HepG2 (cell line): Measurements from ENCODE around the gene SAPCD1. TPM values are rescaled to one million over a fixed set of nuclear protein-coding genes. Genes with fewer than 3 reads are reported as not detected.

Source experiments
- BCL6 ChIP-seq: IDR thresholded peaks from 2 replicates; pipeline ENCODE4 v1.6.1; 2016; ENCODE audit warnings: missing genetic modification reagents, missing compliant biosample characterization
- FOXA1 ChIP-seq, 2 experiments: fragments of 450-650 bp in 1 of 2; sonication (generic) in 1 of 2; formaldehyde crosslinking in 1 of 2; IDR thresholded peaks; 2 replicates each; pipeline versions ENCODE4 v1.4.0 to v1.6.1; 2016 to 2020; ENCODE audit warnings: missing genetic modification reagents in 1 of 2
- GABPA ChIP-seq, 2 experiments: IDR thresholded peaks; 2 replicates each; pipeline ENCODE4 v1.6.1; 2011 to 2016; ENCODE audit warnings: low read depth in 2 of 2, low read length in 1 of 2, missing biosample characterization in 1 of 2, missing genetic modification characterization in 1 of 2
- IRF2 ChIP-seq: IDR thresholded peaks from 2 replicates; pipeline ENCODE4 v1.6.1; 2018; ENCODE audit warnings: missing genetic modification reagents, missing compliant biosample characterization
- MAFK ChIP-seq, 2 experiments: IDR thresholded peaks in 1 of 2; conservative IDR thresholded peaks in 1 of 2; 2 replicates each; pipeline ENCODE4 v1.6.1; 2011; ENCODE audit warnings: improper control_type of control experiment in 2 of 2, low read length in 2 of 2
- MEIS2 ChIP-seq: sonication (generic); formaldehyde crosslinking; IDR thresholded peaks from 2 replicates; pipeline ENCODE4 v1.9.0; 2021; ENCODE audit warnings: mild to moderate bottlenecking, missing genetic modification reagents
- NKX3-1 ChIP-seq: sonication (generic); formaldehyde crosslinking; IDR thresholded peaks from 2 replicates; pipeline ENCODE4 v1.5.0; 2020; ENCODE audit warnings: missing genetic modification reagents
- NPAS2 ChIP-seq: sonication (generic); formaldehyde crosslinking; IDR thresholded peaks from 2 replicates; pipeline ENCODE4 v1.8.0; 2022; ENCODE audit warnings: mild to moderate bottlenecking, missing genetic modification reagents, borderline replicate concordance
- ONECUT2 ChIP-seq: sonication (generic); formaldehyde crosslinking; IDR thresholded peaks from 2 replicates; pipeline ENCODE4 v1.4.0; 2020; ENCODE audit warnings: missing genetic modification reagents
- PAWR ChIP-seq: sonication (generic); formaldehyde crosslinking; IDR thresholded peaks from 2 replicates; pipeline ENCODE4 v1.4.0; 2020; ENCODE audit warnings: missing genetic modification reagents, mild to moderate bottlenecking, borderline replicate concordance
- PAX8 ChIP-seq: sonication (generic); formaldehyde crosslinking; IDR thresholded peaks from 2 replicates; pipeline ENCODE4 v1.8.0; 2022; ENCODE audit warnings: mild to moderate bottlenecking, missing genetic modification reagents, borderline replicate concordance
- PHF5A ChIP-seq: IDR thresholded peaks from one replicate; pipeline ENCODE4 v1.6.1; 2018; ENCODE audit warnings: low read depth, missing genetic modification reagents; ENCODE audit not compliant: unreplicated experiment
- PRMT3 ChIP-seq: sonication (generic); formaldehyde crosslinking; IDR thresholded peaks from 2 replicates; pipeline ENCODE4 v1.8.1; 2022; ENCODE audit warnings: low read depth, mild to moderate bottlenecking, moderate library complexity, missing genetic modification reagents, borderline replicate concordance
- SALL1 ChIP-seq: sonication (generic); formaldehyde crosslinking; IDR thresholded peaks from 2 replicates; pipeline ENCODE4 v1.8.0; 2022; ENCODE audit warnings: mild to moderate bottlenecking, missing genetic modification reagents
- TSC22D2 ChIP-seq: sonication (generic); formaldehyde crosslinking; IDR thresholded peaks from 2 replicates; pipeline ENCODE4 v1.5.1; 2020; ENCODE audit warnings: missing genetic modification reagents, mild to moderate bottlenecking, borderline replicate concordance
- ZBTB7B ChIP-seq: sonication (generic); formaldehyde crosslinking; IDR thresholded peaks from 2 replicates; pipeline ENCODE4 v1.4.0; 2020; ENCODE audit warnings: missing genetic modification reagents
- ZC3H4 ChIP-seq: sonication (generic); formaldehyde crosslinking; IDR thresholded peaks from 2 replicates; pipeline ENCODE4 v1.4.0; 2020; ENCODE audit warnings: missing genetic modification reagents, borderline replicate concordance
- ZNF263 ChIP-seq: sonication (generic); formaldehyde crosslinking; IDR thresholded peaks from 2 replicates; pipeline ENCODE4 v1.4.0; 2020; ENCODE audit warnings: missing genetic modification reagents
- ZNF333 ChIP-seq: sonication (generic); formaldehyde crosslinking; IDR thresholded peaks from 2 replicates; pipeline ENCODE4 v1.4.0; 2020; ENCODE audit warnings: mild to moderate bottlenecking, missing genetic modification reagents, borderline replicate concordance
- ZNF549 ChIP-seq: sonication (generic); formaldehyde crosslinking; IDR thresholded peaks from 2 replicates; pipeline ENCODE4 v1.5.0; 2020; ENCODE audit warnings: missing genetic modification reagents
- ZNF616 ChIP-seq: sonication (generic); formaldehyde crosslinking; IDR thresholded peaks from 2 replicates; pipeline ENCODE4 v1.5.0; 2020; ENCODE audit warnings: low read depth, mild to moderate bottlenecking, missing genetic modification reagents
- ZNF724P ChIP-seq: sonication (generic); formaldehyde crosslinking; IDR thresholded peaks from 2 replicates; pipeline ENCODE4 v1.8.0; 2022; ENCODE audit warnings: missing genetic modification reagents, borderline replicate concordance
- ZSCAN20 ChIP-seq: sonication (generic); formaldehyde crosslinking; IDR thresholded peaks from 2 replicates; pipeline ENCODE4 v1.4.0; 2020; ENCODE audit warnings: missing genetic modification reagents, mild to moderate bottlenecking, borderline replicate concordance
- ZSCAN31 ChIP-seq: sonication (generic); formaldehyde crosslinking; IDR thresholded peaks from 2 replicates; pipeline ENCODE4 v1.5.0; 2020; ENCODE audit warnings: low read depth, mild to moderate bottlenecking, missing genetic modification reagents
- polyA plus RNA-seq, 8 experiments: library from polyadenylated mRNA; depleted of rRNA in 3 of 8; stranded (reverse) in 7 of 8; unstranded in 1 of 8; fragments of >200 nt; fragmentation: Illumina TruSeq in 4 of 8; extraction: Trizol in 4 of 8; gene quantifications; 2 replicates each; pipeline versions ENCODE4 v1.2.1 to v1.2.3, GENCODE V29; 2011 to 2016; ENCODE audit warnings: low read depth in 4 of 8, missing spikeins in 1 of 8, mixed read lengths in 1 of 8; ENCODE audit not compliant: insufficient read depth in 1 of 8
- total RNA-seq, 5 experiments: library from RNA; depleted of rRNA; stranded (reverse); fragments of >200 nt; fragmentation: Illumina TruSeq; extraction: Trizol; gene quantifications; 2 replicates each; pipeline ENCODE4 v1.2.3, GENCODE V29; 2016; ENCODE audit warnings: low read depth in 1 of 5
- TF ChIP-seq, protein P1 (sequence below): sonication (generic); formaldehyde crosslinking; IDR thresholded peaks from 2 replicates; pipeline ENCODE4 v1.5.1; 2020; ENCODE audit warnings: missing genetic modification reagents, mild to moderate bottlenecking, borderline replicate concordance
- TF ChIP-seq, protein P2 (sequence below): sonication (generic); formaldehyde crosslinking; IDR thresholded peaks from 2 replicates; pipeline ENCODE4 v1.4.0; 2020; ENCODE audit warnings: missing genetic modification reagents
- TF ChIP-seq, protein P3 (sequence below): conservative IDR thresholded peaks from 2 replicates; pipeline ENCODE4 v1.6.1; 2018; ENCODE audit warnings: missing genetic modification reagents

The SAPCD1 gene
- total and polyA plus RNA-seq, 2 of the 13 experiments (the other 11 are each of a cell fraction or from before 2014, with no cell fraction given) = 2.5 to 3.9 TPM

DNA sequence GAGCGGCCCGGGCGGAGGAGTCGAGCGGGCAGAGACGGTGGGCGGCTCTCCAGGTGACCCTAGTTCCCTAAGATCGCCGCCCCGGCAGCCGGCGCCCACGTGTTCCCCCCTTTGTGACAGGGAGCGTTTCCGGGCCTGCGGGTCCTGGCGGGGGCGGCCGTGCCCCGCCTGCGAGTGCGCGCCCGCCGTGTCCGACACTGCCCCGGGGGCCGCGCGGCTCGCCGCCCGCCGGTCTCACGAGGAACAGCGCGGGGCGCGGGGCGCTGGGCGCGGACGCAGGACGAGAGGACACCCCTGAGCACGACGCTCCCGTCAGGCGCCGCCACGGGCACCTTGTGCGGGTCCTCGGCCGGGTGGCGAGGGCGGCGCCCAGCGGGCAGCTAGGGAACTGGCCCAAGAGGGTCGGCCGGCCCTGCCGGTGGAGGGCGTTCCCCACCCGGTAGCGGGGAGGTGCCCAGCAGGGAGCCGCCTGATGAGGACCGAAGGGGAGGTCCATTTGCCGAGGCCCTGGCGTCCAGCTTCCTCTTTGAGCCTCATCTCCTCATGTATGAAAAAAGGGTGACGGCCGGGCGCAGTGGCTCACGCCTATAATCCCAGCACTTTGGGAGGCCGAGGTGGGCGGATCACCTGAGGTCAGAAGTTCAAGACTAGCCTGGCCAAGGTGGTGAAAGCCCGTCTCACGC, 33.3 kb downstream of the SAPCD1 start, which contains the start of gene VARS1 (continued):
- TF ChIP-seq, protein P1, sequence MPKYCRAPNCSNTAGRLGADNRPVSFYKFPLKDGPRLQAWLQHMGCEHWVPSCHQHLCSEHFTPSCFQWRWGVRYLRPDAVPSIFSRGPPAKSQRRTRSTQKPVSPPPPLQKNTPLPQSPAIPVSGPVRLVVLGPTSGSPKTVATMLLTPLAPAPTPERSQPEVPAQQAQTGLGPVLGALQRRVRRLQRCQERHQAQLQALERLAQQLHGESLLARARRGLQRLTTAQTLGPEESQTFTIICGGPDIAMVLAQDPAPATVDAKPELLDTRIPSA (CRISPR knock-in tag) = no peak
- peak; percentile 80 for TF ChIP-seq ZBTB7B (CRISPR knock-in tag)
- TF ChIP-seq, protein P2, sequence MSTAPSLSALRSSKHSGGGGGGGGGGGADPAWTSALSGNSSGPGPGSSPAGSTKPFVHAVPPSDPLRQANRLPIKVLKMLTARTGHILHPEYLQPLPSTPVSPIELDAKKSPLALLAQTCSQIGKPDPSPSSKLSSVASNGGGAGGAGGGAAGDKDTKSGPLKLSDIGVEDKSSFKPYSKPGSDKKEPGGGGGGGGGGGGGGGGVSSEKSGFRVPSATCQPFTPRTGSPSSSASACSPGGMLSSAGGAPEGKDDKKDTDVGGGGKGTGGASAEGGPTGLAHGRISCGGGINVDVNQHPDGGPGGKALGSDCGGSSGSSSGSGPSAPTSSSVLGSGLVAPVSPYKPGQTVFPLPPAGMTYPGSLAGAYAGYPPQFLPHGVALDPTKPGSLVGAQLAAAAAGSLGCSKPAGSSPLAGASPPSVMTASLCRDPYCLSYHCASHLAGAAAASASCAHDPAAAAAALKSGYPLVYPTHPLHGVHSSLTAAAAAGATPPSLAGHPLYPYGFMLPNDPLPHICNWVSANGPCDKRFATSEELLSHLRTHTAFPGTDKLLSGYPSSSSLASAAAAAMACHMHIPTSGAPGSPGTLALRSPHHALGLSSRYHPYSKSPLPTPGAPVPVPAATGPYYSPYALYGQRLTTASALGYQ (CRISPR knock-in tag) = peak; percentile 77
- TF ChIP-seq MEIS2 (CRISPR knock-in tag) = peak; percentile 88
- TF ChIP-seq, protein P3, sequence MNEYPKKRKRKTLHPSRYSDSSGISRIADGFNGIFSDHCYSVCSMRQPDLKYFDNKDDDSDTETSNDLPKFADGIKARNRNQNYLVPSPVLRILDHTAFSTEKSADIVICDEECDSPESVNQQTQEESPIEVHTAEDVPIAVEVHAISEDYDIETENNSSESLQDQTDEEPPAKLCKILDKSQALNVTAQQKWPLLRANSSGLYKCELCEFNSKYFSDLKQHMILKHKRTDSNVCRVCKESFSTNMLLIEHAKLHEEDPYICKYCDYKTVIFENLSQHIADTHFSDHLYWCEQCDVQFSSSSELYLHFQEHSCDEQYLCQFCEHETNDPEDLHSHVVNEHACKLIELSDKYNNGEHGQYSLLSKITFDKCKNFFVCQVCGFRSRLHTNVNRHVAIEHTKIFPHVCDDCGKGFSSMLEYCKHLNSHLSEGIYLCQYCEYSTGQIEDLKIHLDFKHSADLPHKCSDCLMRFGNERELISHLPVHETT (CRISPR knock-in tag) = peak; percentile 86
- TF ChIP-seq PRMT3 (CRISPR knock-in tag) = 0 out of 2 replicates have a peak, but pooled peaks have one; percentile 85
- TF ChIP-seq NKX3-1 (CRISPR knock-in tag) = no peak
- TF ChIP-seq FOXA1 (IDR thresholded peaks at IDR 0.05) = no peak
- TF ChIP-seq FOXA1 (CRISPR knock-in tag; IDR thresholded peaks at IDR 0.05) = peak; percentile 42; the same call in 1 of the 2 replicates
- peak; percentile 92 for TF ChIP-seq PHF5A
- TF ChIP-seq TSC22D2 (CRISPR knock-in tag) = no peak
- TF ChIP-seq IRF2 (CRISPR knock-in tag) = peak; percentile 78
- TF ChIP-seq ONECUT2 (CRISPR knock-in tag) = no peak
- no peak; the same call in 1 of the 2 replicates for TF ChIP-seq PAX8 (CRISPR knock-in tag)
- peak; percentile 35; the same call in 1 of the 2 replicates for TF ChIP-seq ZNF263 (CRISPR knock-in tag)
- TF ChIP-seq MAFK (conservative IDR thresholded peaks at IDR 0.05 in 1 of 2, IDR thresholded peaks at IDR 0.05 in 1 of 2; ENCODE audit: low read length in 2 of 2) = no peak
- TF ChIP-seq NPAS2 (CRISPR knock-in tag) = no peak
- peak; percentile 17; the same call in 1 of the 2 replicates for TF ChIP-seq BCL6 (CRISPR knock-in tag)
- no peak for TF ChIP-seq ZNF549
- peak; percentile 88 for TF ChIP-seq SALL1
- TF ChIP-seq ZNF724P (CRISPR knock-in tag) = peak; percentile 72; the same call in 1 of the 2 replicates
- TF ChIP-seq GABPA (IDR thresholded peaks at IDR 0.05; ENCODE audit: low read depth, low read length) = peak; percentile 58
- TF ChIP-seq GABPA (CRISPR knock-in tag; IDR thresholded peaks at IDR 0.05; ENCODE audit: low read depth) = peak; percentile 71
- no peak for TF ChIP-seq ZNF333
- no peak for TF ChIP-seq ZC3H4 (CRISPR knock-in tag)
- TF ChIP-seq PAWR (CRISPR knock-in tag) = no peak; the same call in 1 of the 2 replicates
- TF ChIP-seq ZNF616 (CRISPR knock-in tag) = no peak; the same call in 1 of the 2 replicates
- no peak for TF ChIP-seq ZSCAN20 (CRISPR knock-in tag)
- TF ChIP-seq ZSCAN31 (CRISPR knock-in tag) = peak; percentile 97
